Activated CD8-positive, alpha-beta T cell treated with anti-CD3 and anti-CD28 coated beads, Interleukin-2, amount 10 ng/mL, durations not matched to agents 7 days and 5 days (primary cell): ENCODE data around the gene ASPHD1. TPM values are rescaled to one million over a fixed set of nuclear protein-coding genes. Genes with fewer than 3 reads are reported as not detected.
"Not testable (repeated sequence)": the region's sequence is repeated elsewhere in the genome, so short reads cannot be mapped to it uniquely, and the experiment has no call there.

Source experiments
- ATAC-seq: fragments of 150-1000 bp; cut with Tn5 transposase; one replicate; pipeline ENCODE4 v1.10.0; 2021; ENCODE audit warnings: moderate library complexity
- CTCF ChIA-PET: fragments of 350-600 bp; sonication (Branson Sonifier 250); formaldehyde crosslinking; loops from one replicate; lab custom pipeline; 2021; ENCODE audit warnings: antibody characterized with exemption; lab: Charles Lee
- POLR2A ChIA-PET: fragments of 350-600 bp; sonication (Branson Sonifier 250); formaldehyde crosslinking; loops from one replicate; lab custom pipeline; 2021; ENCODE audit warnings: antibody characterized with exemption; lab: Charles Lee
- DNase-seq: peaks from one replicate; pipeline ENCODE4 v3.0.0-alpha.2; 2020
- H3K27ac Mint-ChIP-seq: one replicate; pipeline ENCODE4 v1.8.0; 2021; ENCODE audit warnings: mild to moderate bottlenecking, mixed read lengths
- H3K27me3 Mint-ChIP-seq: one replicate; pipeline ENCODE4 v1.8.0; 2021; ENCODE audit warnings: low read depth, mixed read lengths
- H3K36me3 Mint-ChIP-seq: one replicate; pipeline ENCODE4 v1.8.0; 2021; ENCODE audit warnings: low read depth, mixed read lengths
- H3K4me1 Mint-ChIP-seq: one replicate; pipeline ENCODE4 v1.8.0; 2021; ENCODE audit warnings: low read depth, mixed read lengths
- H3K4me3 Mint-ChIP-seq: one replicate; pipeline ENCODE4 v1.8.0; 2021; ENCODE audit warnings: mild to moderate bottlenecking, mixed read lengths
- H3K9me3 Mint-ChIP-seq: one replicate; pipeline ENCODE4 v1.8.0; 2022; ENCODE audit warnings: mixed read lengths; ENCODE audit not compliant: insufficient read depth
- total RNA-seq, 2 experiments: library from RNA; stranded (reverse); gene quantifications; one replicate each; pipeline ENCODE4 v1.2.3, GENCODE V29; 2021

The ASPHD1 gene
- total RNA-seq, 2 experiments from 2014 or later = 0.24 TPM; not detected in 1

DNA sequence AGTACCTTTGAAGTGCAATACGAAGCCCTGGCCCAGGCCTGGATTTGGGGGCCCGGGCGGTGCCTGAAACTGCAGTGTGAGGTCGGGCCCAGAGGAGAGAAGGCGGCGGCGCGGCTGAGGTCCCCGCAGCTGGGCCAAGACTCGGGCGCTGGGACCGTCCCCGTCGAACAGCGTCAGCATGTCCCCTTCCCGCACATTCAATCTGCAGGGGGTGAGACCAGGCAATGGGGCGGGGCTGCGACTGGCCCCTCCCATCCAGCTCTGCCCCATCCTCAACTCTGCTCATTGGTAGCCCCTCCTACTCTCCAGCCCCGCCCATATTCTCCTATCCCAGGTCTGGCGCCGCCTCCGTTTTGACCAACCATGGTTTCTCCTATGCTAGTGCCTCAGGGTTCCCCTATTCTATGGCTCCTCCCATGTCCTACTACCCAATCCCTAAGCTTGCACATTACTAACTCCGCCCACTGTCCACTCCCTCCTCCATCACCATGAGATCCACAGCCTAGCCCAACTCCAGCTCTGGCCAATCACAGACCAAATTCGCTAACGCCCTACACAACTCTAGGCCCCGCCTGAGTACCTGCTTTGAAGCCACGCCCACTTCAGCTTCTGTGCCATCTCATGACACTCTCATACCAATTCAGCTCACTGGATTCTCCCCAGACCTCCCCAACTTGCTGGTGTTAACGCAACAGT is 22.9 kb upstream of the ASPHD1 start:
- peaks cover 27% of the 10 kb centered on the region for H3K27me3 Mint-ChIP-seq
- no peak overlapping the region for H3K4me3 Mint-ChIP-seq
- H3K9me3 Mint-ChIP-seq = no peaks in the 10 kb centered on the region
- ChIA-PET POLR2A (interaction anchor here (0.6 to 1.4 kb wide), 3 partner anchors 8 to 13 kb away, joined by 3 to 4 read pairs (median 3); no protein-coding TSS in a partner anchor), CTCF (interaction anchor here (0.8 to 2.0 kb wide), 7 partner anchors 14 to 155 kb away, joined by 3 to 7 read pairs (median 4); partner anchors contain the start of genes CDIPT and TMEM219)
- no peak overlapping the region for H3K27ac Mint-ChIP-seq
- H3K36me3 Mint-ChIP-seq = no peaks in the 10 kb centered on the region
- DNase-seq (peak; percentile 55), ATAC-seq (peak; percentile 70)
- H3K4me1 Mint-ChIP-seq = peaks cover 16% of the 10 kb centered on the region

DNA sequence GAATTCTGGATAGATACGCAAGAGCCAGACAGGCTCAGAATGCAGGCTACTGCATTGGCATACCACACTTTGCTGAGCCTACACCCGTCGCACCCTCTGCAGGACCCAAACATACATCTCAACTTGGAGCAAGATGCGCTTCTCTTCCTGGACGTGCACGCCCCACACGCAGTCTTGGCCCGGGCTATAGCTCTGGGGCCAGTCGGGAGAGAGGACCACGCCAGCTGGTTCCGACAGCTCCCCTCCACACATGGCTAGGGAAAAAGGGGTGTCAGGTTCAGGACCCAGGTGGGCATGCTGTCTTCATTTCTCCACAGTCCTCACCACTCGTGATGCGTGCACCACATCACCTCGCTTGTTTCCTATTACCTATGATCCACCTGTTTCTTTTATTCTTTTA is 22.1 kb upstream of the ASPHD1 start:
- Mint-ChIP-seq H3K4me1 (peaks cover 16% of the 10 kb centered on the region), H3K27me3 (peaks cover 30% of the 10 kb centered on the region), H3K36me3 (no peaks in the 10 kb centered on the region), H3K27ac (no peak overlapping the region), H3K4me3 (no peak overlapping the region), H3K9me3 (no peaks in the 10 kb centered on the region)
- DNase-seq (no peak), ATAC-seq (no peak)
- ChIA-PET CTCF (interaction anchor here (0.8 to 2.0 kb wide), 4 partner anchors 30 to 154 kb away, joined by 3 to 7 read pairs (median 6); partner anchors contain the start of gene TMEM219), POLR2A (interaction anchor here (0.6 to 1.0 kb wide), 2 partner anchors 9 to 12 kb away, joined by 3 read pairs; no protein-coding TSS in a partner anchor)

DNA sequence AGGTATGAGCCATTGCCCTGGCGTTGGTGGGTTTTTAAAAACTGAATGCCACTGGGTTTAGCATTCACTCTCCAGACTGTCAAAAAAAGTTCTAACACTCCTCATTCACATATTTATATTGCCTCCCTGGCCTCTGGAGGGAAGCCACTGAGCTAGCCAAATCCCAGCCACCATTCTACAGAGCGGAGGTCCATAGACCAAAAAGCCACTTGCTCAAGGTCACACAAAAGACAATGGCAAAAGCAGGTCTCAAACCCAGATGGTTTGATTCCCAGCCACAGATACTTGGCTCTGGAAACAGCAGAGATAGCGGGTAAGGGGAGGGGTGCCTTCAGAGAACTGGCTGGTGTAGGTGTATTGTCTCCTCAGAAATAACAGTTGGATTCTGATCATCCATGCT is 19.2 kb upstream of the ASPHD1 start:
- ATAC-seq (no peak), DNase-seq (no peak)
- Mint-ChIP-seq H3K27ac (no peak overlapping the region), H3K4me3 (no peak overlapping the region), H3K27me3 (peaks cover 26% of the 10 kb centered on the region), H3K9me3 (no peaks in the 10 kb centered on the region), H3K36me3 (no peaks in the 10 kb centered on the region), H3K4me1 (peaks cover 16% of the 10 kb centered on the region)
- POLR2A ChIA-PET = no interaction called here
- CTCF ChIA-PET = no interaction called here

DNA sequence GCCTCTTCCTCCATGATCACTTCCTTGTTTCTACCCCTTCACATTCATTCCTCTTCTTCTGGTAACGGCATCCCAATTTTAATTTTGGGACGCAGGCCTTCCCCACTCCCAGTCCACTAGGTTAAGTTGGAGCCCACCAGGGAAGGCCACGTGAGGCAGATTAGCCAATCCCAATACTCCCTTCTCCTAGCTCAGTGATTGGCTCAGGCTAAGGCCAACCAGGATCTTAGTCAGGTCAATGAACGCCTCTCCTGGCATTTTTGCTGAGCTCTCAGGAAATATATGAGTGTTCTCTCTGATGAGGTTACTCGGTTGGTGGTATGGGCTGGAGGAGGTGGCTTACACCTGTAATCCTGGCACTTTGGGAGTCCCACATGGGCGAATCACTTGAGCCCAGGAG is 16.3 kb upstream of the ASPHD1 start:
- H3K36me3 Mint-ChIP-seq = no peaks in the 10 kb centered on the region
- DNase-seq (no peak), ATAC-seq (no peak)
- POLR2A ChIA-PET = no interaction called here
- no peak overlapping the region for H3K4me3 Mint-ChIP-seq
- CTCF ChIA-PET = no interaction called here
- peaks cover 6% of the 10 kb centered on the region for H3K27me3 Mint-ChIP-seq
- no peaks in the 10 kb centered on the region for H3K4me1 Mint-ChIP-seq
- no peak overlapping the region for H3K27ac Mint-ChIP-seq
- no peaks in the 10 kb centered on the region for H3K9me3 Mint-ChIP-seq

DNA sequence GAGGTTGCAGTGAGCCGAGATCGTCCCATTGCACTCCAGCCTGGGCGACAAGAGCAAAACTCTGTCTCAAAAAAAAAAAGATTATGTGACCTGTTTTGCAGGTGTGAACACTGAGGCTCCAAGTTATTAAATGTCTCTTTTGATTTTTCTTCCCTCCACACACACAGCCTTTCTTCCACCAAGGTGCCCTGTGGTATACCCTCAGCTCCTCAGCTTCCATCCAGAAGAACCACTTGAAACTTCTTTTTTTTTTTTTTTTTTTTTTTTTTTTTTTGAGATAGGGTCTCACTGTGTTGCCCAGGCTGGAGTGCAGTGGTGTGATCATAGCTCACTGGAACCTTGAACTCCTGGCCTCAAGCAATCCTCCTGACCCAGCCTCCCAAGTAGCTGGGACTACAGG is 10.9 kb upstream of the ASPHD1 start:
- ATAC-seq, H3K4me1 Mint-ChIP-seq, DNase-seq, H3K27me3 Mint-ChIP-seq, CTCF ChIA-PET, H3K4me3 Mint-ChIP-seq, H3K27ac Mint-ChIP-seq, H3K9me3 Mint-ChIP-seq, POLR2A ChIA-PET, H3K36me3 Mint-ChIP-seq: not testable (repeated sequence)

DNA sequence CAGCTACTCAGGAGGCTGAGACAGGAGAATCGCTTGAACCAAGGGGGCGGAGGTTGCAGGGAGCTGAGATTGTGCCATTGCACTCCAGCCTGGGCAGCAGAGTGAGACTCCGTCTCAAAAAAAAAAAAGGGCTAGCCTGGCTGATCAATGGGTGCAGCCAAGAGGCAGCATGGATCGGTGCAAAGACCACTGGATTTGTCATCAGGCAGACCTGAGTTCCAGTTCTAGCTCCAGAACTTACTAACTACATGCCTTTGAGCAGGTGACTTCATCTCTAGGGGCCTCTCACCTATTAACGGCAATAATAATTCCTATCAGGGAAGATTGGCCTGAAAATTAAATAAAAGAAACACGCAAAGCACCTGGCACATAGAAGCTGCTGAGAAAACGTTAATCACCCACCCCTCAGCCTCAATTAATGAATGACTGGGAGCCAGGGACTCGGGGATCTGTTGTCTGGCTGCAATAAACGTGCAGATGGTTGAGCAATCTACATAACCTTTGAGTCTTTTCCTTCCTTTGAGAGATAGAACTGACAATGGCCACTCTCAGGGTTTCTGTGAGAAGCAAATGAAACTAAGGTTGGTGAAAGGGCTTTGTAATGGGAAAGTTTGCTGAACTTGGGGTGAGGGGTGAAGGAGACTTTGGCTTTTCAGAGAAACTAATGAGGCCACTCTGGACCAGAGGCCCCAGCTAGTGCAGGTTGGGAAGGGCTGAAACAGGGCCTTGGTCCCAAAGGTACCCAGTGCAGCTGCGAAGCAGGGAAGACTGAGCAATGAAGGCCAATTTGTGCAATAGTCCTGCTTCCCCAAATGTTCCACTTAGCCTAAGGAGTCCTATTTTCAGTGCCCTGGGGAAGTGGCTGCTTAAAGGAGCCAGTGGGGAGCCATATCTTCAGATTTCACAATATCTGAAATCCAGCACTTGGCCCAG is 8.5 kb upstream of the ASPHD1 start:
- CTCF ChIA-PET = interaction anchor here (1.3 kb wide), 1 partner anchor 43 kb away, joined by 3 read pairs; no protein-coding TSS in a partner anchor
- Mint-ChIP-seq H3K9me3 (no peaks in the 10 kb centered on the region), H3K4me1 (no peaks in the 10 kb centered on the region), H3K36me3 (no peaks in the 10 kb centered on the region), H3K27me3 (no peaks in the 10 kb centered on the region), H3K27ac (no peak overlapping the region), H3K4me3 (no peak overlapping the region)
- DNase-seq (no peak), ATAC-seq (no peak)
- POLR2A ChIA-PET = no interaction called here

DNA sequence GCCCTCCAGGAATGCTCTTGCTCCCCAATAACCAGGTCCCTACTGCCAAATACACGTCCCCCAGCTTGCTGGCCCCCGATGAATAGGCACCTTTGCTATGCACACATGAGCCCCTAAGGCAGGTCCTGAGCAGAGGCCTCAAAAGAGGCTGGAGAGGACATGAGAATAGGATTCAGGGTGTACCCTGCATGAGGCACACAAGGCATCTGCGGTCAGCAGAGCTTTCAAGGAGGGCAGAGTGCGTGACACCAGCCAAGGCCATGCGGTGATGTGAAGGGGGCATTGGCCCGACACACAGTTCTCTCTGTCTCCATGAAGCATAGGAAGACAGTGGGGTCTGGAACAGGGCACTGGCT is 7.9 kb upstream of the ASPHD1 start:
- no peak overlapping the region for H3K27ac Mint-ChIP-seq
- H3K4me3 Mint-ChIP-seq = no peak overlapping the region
- DNase-seq = no peak
- H3K36me3 Mint-ChIP-seq = no peaks in the 10 kb centered on the region
- peaks cover 3% of the 10 kb centered on the region for H3K27me3 Mint-ChIP-seq
- POLR2A ChIA-PET = no interaction called here
- no peak for ATAC-seq
- no peaks in the 10 kb centered on the region for H3K9me3 Mint-ChIP-seq
- CTCF ChIA-PET = no interaction called here
- no peaks in the 10 kb centered on the region for H3K4me1 Mint-ChIP-seq

DNA sequence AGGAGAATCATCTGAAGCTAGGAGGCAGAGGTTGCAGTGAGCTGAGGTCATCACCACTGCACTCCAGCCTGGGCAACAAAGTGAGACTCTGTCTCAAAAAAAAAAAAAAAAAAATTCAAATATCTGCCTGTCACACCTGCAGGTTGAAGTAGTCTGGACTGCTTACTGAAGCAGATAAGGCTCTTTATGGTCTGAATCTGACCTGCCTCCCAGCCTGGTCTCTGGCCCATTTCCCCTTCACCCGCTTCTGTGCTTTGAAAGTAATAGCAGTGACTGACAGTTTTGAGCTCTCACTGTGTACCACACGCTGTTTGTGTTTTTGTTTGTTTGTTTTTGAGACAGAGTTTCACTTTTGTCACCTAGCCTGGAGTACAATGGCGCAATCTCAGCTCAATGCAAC is 6.7 kb upstream of the ASPHD1 start:
- Mint-ChIP-seq H3K4me3 (no peak overlapping the region), H3K4me1 (no peaks in the 10 kb centered on the region), H3K36me3 (no peaks in the 10 kb centered on the region), H3K27me3 (peaks cover 14% of the 10 kb centered on the region), H3K9me3 (no peaks in the 10 kb centered on the region), H3K27ac (no peak overlapping the region)
- DNase-seq (no peak), ATAC-seq (no peak)
- POLR2A ChIA-PET = no interaction called here
- CTCF ChIA-PET = no interaction called here

DNA sequence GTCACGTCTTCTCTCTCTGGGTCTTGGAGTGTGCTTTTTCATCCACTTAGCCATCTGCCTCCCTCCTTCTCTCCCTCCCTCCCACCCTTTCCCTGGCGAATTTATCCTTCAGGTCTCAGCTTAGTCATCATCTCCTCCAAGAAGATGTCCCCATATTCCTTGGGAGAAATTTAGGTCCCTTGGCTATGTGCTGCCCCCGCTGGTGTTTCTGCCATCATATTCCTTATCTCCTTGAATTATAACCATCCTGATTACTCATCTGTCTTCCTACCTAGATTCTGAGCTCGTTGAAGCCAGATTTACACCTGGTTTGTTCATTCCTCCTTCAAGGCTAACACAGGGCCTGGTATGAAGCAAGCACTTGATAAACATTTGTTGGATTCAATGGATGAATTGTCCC is 5.9 kb upstream of the ASPHD1 start:
- ATAC-seq (no peak), DNase-seq (no peak)
- Mint-ChIP-seq H3K27ac (no peak overlapping the region), H3K4me3 (no peak overlapping the region), H3K36me3 (no peaks in the 10 kb centered on the region), H3K4me1 (no peaks in the 10 kb centered on the region), H3K9me3 (no peaks in the 10 kb centered on the region), H3K27me3 (peaks cover 16% of the 10 kb centered on the region)
- POLR2A ChIA-PET = no interaction called here
- CTCF ChIA-PET = no interaction called here

DNA sequence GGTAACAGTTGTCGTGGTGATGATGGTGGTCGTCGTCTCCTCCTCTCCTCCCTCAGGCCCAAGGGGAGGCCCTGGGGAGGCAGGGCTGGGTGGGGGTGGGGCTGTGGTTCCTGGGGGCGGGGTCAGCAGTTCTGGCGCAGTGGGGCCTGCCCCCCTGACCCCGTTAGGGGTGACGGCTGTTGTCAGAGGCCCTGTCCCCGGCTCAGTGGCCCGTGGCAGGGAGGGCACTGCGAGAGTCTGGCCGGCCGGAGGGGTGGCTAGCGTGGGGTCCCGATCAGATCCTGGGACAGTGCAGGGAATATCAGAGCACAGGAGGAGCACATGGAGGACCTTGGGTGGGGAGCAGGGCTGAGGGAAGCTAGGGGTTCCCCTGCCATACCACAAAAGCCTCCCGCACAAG is 3.4 kb upstream of the ASPHD1 start:
- Mint-ChIP-seq H3K4me3 (no peak overlapping the region), H3K4me1 (peaks cover 8% of the 10 kb centered on the region), H3K27me3 (peaks cover 22% of the 10 kb centered on the region), H3K9me3 (no peaks in the 10 kb centered on the region), H3K36me3 (no peaks in the 10 kb centered on the region), H3K27ac (no peak overlapping the region)
- POLR2A ChIA-PET = interaction anchor here (0.7 kb wide), 1 partner anchor 188 kb away, joined by 3 read pairs; no protein-coding TSS in a partner anchor
- DNase-seq (no peak), ATAC-seq (no peak)
- CTCF ChIA-PET = no interaction called here

DNA sequence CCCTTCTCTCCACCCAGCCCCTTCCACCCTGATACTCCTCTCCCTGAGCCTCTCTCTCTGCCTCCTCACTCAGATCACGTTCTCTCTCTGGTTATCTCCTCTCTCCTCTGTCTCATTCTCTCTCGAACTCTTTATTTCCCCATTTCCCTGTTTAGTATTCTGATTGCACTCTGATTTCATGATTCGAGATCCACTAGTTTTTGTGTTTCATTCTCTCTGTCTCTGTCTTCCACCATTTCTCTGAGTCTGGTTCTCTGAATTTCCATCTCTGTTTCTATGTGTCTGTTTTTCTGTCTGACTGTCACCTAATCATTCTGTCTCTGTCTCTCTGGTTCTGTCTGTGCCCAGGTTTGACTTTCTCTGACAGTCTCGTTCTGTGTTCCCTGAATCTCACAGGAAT is 3.0 kb upstream of the ASPHD1 start:
- Mint-ChIP-seq H3K27ac (no peak overlapping the region), H3K36me3 (no peaks in the 10 kb centered on the region), H3K9me3 (no peaks in the 10 kb centered on the region), H3K27me3 (peaks cover 22% of the 10 kb centered on the region), H3K4me1 (peaks cover 8% of the 10 kb centered on the region), H3K4me3 (no peak overlapping the region)
- ChIA-PET POLR2A (interaction anchor here (0.7 kb wide), 1 partner anchor 188 kb away, joined by 3 read pairs; no protein-coding TSS in a partner anchor), CTCF (no interaction called here)
- DNase-seq (no peak), ATAC-seq (no peak)
